Tibial nerve (tissue), 4 donors: ENCODE measurements around the gene SPATC1L. TPM values are rescaled to one million over a fixed set of nuclear protein-coding genes. Genes with fewer than 3 reads are reported as not detected.
A peak's percentile ranks its signal among the peaks of the same experiment; 100 is the strongest.

ENCODE experiments used
- DNase-seq, 2 donors: peaks; one replicate each; pipeline ENCODE4 v3.0.0-alpha.2; 2019; ENCODE audit warnings: low spot score in 2 of 2
- H3K27ac ChIP-seq, 4 donors: fragments of 200-600 bp; sonication (generic) in 3 of 4; one replicate each; pipeline ENCODE4 v1.5.1; 2017 to 2019; ENCODE audit warnings: mild to moderate bottlenecking in 1 of 4
- H3K27me3 ChIP-seq, 2 donors: fragments of 200-600 bp; sonication (generic) in 1 of 2; one replicate each; pipeline versions ENCODE4 v1.5.1 to v1.6.0; 2017 to 2019
- H3K36me3 ChIP-seq, 3 donors: fragments of 200-600 bp; sonication (generic); one replicate each; pipeline ENCODE4 v1.5.1; 2018 to 2019
- H3K4me1 ChIP-seq, 4 donors: fragments of 200-600 bp; sonication (generic) in 3 of 4; one replicate each; pipeline ENCODE4 v1.5.1; 2017 to 2019
- H3K4me3 ChIP-seq, 4 donors: fragments of 200-600 bp; sonication (generic) in 3 of 4; one replicate each; pipeline ENCODE4 v1.5.1; 2017 to 2019; ENCODE audit warnings: mild to moderate bottlenecking in 1 of 4, moderate library complexity in 1 of 4
- H3K9me3 ChIP-seq, 4 donors: fragments of 200-600 bp; sonication (generic) in 3 of 4; one replicate each; pipeline ENCODE4 v1.5.1; 2017 to 2019
- CTCF ChIP-seq, 5 experiments: fragments of 200-600 bp in 3 of 5; fragments of 450-650 bp in 2 of 5; sonication (generic) in 3 of 5; IDR thresholded peaks; one replicate each; pipeline ENCODE4 v1.5.1; 2016 to 2019; ENCODE audit warnings: antibody characterized with exemption in 5 of 5, mild to moderate bottlenecking in 3 of 5, moderate library complexity in 2 of 5
- EP300 ChIP-seq, 2 donors: sonication (generic); formaldehyde crosslinking; IDR thresholded peaks; one replicate each; pipeline ENCODE4 v1.6.1; 2017; ENCODE audit warnings: antibody characterized with exemption in 2 of 2, mild to moderate bottlenecking in 1 of 2
- POLR2A ChIP-seq, 2 donors: fragments of 450-650 bp; IDR thresholded peaks; one replicate each; pipeline ENCODE4 v1.6.1; 2017; ENCODE audit warnings: antibody characterized with exemption in 2 of 2, mild to moderate bottlenecking in 2 of 2, moderate library complexity in 2 of 2
- WGBS, 2 donors: methylation state at CpG; one replicate each; pipeline ENCODE4 v1.1.5; 2018; 5-methylcytosine and 5-hydroxymethylcytosine counted together
- total RNA-seq, 4 donors: library from RNA; depleted of rRNA; stranded (reverse); fragments of >200 nt; gene quantifications; one replicate each; pipeline ENCODE4 v1.1.0, GENCODE V29; 2016

The SPATC1L gene
- total RNA-seq, 4 donors from 2014 or later, result 4.5 to 12.9 (median 8.0) TPM

GRCh38 chr21:46188226-46189212 lies 4.3 kb upstream of the SPATC1L start:
- Histone ChIP-seq H3K4me1 (peaks cover 0 to 9% (median 2%) of the 10 kb centered on the region in 4 donors), H3K27me3 (no peaks in the 10 kb centered on the region), H3K4me3 (no peak overlapping the region), H3K36me3 (peaks cover 0 to 44% (median 5%) of the 10 kb centered on the region in 3 donors), H3K9me3 (no peaks in the 10 kb centered on the region), H3K27ac (peak overlapping the region; percentile 9 to 53 (median 47))
- no peak for TF ChIP-seq POLR2A (IDR thresholded peaks at IDR 0.05)
- peak in 1 of 2 donors; percentile 24 for TF ChIP-seq EP300 (IDR thresholded peaks at IDR 0.05)
- TF ChIP-seq CTCF (IDR thresholded peaks at IDR 0.05), result no peak
- peak in 1 of 2 donors; percentile 40 for DNase-seq
- WGBS, 2 donors, result 49 to 62% methylated on average over 17 of the region's 17 CpGs

- Histone ChIP-seq H3K36me3 (peaks cover 0 to 38% (median 5%) of the 10 kb centered on the region in 3 donors), H3K4me1 (peaks cover 0 to 9% (median 2%) of the 10 kb centered on the region in 4 donors), H3K9me3 (no peaks in the 10 kb centered on the region), H3K4me3 (no peak overlapping the region), H3K27ac (peak overlapping the region in 1 of 4 donors; percentile 53), H3K27me3 (no peaks in the 10 kb centered on the region)
- 87 to 89% methylated on average over 7 of the region's 7 CpGs for WGBS, 2 donors
- TF ChIP-seq EP300 (IDR thresholded peaks at IDR 0.05) (no peak), POLR2A (IDR thresholded peaks at IDR 0.05) (no peak), CTCF (IDR thresholded peaks at IDR 0.05) (no peak)
- no peak for DNase-seq
Observed at GRCh38 chr21:46187814-46188213, 3.6 kb upstream of the SPATC1L start.

GRCh38 chr21:46187261-46187660 lies 3.0 kb upstream of the SPATC1L start:
- 93 to 97% methylated on average over 8 of the region's 8 CpGs for WGBS, 2 donors
- Histone ChIP-seq H3K27ac (no peak overlapping the region), H3K36me3 (peaks cover 0 to 32% (median 3%) of the 10 kb centered on the region in 3 donors), H3K27me3 (no peaks in the 10 kb centered on the region), H3K9me3 (no peaks in the 10 kb centered on the region), H3K4me1 (peaks cover 0 to 9% (median 2%) of the 10 kb centered on the region in 4 donors), H3K4me3 (no peak overlapping the region)
- DNase-seq, result no peak
- no peak for TF ChIP-seq EP300 (IDR thresholded peaks at IDR 0.05)
- no peak for TF ChIP-seq CTCF (IDR thresholded peaks at IDR 0.05)
- TF ChIP-seq POLR2A (IDR thresholded peaks at IDR 0.05), result no peak

- Histone ChIP-seq H3K27me3 (no peaks in the 10 kb centered on the region), H3K4me3 (peak overlapping the region in 1 of 4 donors; percentile 54), H3K36me3 (peaks cover 0 to 17% (median 0%) of the 10 kb centered on the region in 3 donors), H3K27ac (peak overlapping the region in 1 of 4 donors; percentile 88), H3K4me1 (peaks cover 0 to 6% (median 2%) of the 10 kb centered on the region in 4 donors), H3K9me3 (no peaks in the 10 kb centered on the region)
- 77 to 80% methylated on average over 7 of the region's 7 CpGs for WGBS, 2 donors
- DNase-seq, result no peak
- no peak for TF ChIP-seq CTCF (IDR thresholded peaks at IDR 0.05)
- TF ChIP-seq EP300 (IDR thresholded peaks at IDR 0.05), result no peak
- TF ChIP-seq POLR2A (IDR thresholded peaks at IDR 0.05), result no peak
Observed at GRCh38 chr21:46185716-46186115, 1.5 kb upstream of the SPATC1L start.
